HCT116 (cell line): ENCODE results near the gene SRGAP1. TPM values are rescaled to one million over a fixed set of nuclear protein-coding genes. Genes with fewer than 3 reads are reported as not detected.

Experiments
- ATAC-seq: fragments of 200-7000 bp; cut with Tn5 transposase; 2 replicates; pipeline ENCODE4 v1.9.1; 2020; ENCODE audit warnings: mild to moderate bottlenecking, moderate library complexity
- BruUV-seq: library from RNA; stranded (reverse); fragments of 400-500 nt; replicated peaks from 2 replicates; lab custom pipeline; 2021; lab: Mats Ljungman, UMichigan
- CTCF ChIA-PET: fragments of 300-600 bp; sonication (Branson Sonifier 250); formaldehyde crosslinking; loops from one replicate; lab custom pipeline; 2021; ENCODE audit warnings: antibody characterized with exemption; lab: Charles Lee
- POLR2A ChIA-PET: fragments of 300-600, 350-600 bp; sonication (Branson Sonifier 250); formaldehyde crosslinking; loops from one replicate; lab custom pipeline; 2021; ENCODE audit warnings: antibody characterized with exemption; lab: Charles Lee
- RAD21 ChIA-PET, 2 experiments: fragments of 300-600 bp; sonication (Branson Sonifier 250); formaldehyde crosslinking; loops; one replicate each; lab custom pipeline; 2023; ENCODE audit warnings: low total read pairs in 2 of 2; ENCODE audit not compliant: uncharacterized antibody in 2 of 2, unreplicated experiment in 2 of 2, low non-redundant PET in 1 of 2; lab: Charles Lee
- DNase-seq: peaks from one replicate; pipeline ENCODE4 v3.0.0-alpha.2; 2010; ENCODE audit warnings: low read depth, low spot score
- H2AFZ ChIP-seq: fragments of 200-600 bp; shearing (Covaris generic), sonication (generic); 2 replicates; pipeline ENCODE4 v1.6.1; 2017; ENCODE audit warnings: low read depth, mixed run types, mixed read lengths, antibody characterized with exemption, low read length; ENCODE audit not compliant: poor library complexity, severe bottlenecking
- H3K27ac ChIP-seq: 2 replicates; pipeline ENCODE4 v1.5.1; 2012; ENCODE audit warnings: low read depth, low read length
- H3K27me3 ChIP-seq: fragments of 200-600 bp; sonication (generic); 2 replicates; pipeline ENCODE4 v1.6.1; 2016; ENCODE audit warnings: mixed run types, low read length, mixed read lengths; ENCODE audit not compliant: insufficient read depth
- H3K36me3 ChIP-seq, 2 experiments: fragments of 200-500 bp in 1 of 2; fragments of 200-600 bp in 1 of 2; sonication (Bioruptor generic) in 1 of 2; sonication (generic) in 1 of 2; 2 replicates each; pipeline versions ENCODE4 v1.5.1 to v1.6.1; 2014 to 2016; ENCODE audit warnings: low read length in 2 of 2, inconsistent platforms in 1 of 2, mixed read lengths in 1 of 2, mixed run types in 1 of 2; ENCODE audit not compliant: insufficient read depth in 2 of 2, control insufficient read depth in 1 of 2
- H3K4me1 ChIP-seq, 2 experiments: fragments of 200-600 bp in 1 of 2; sonication (generic) in 1 of 2; 2 replicates each; pipeline versions ENCODE4 v1.5.1 to v1.6.1; 2012 to 2017; ENCODE audit warnings: low read length in 2 of 2, inconsistent platforms in 1 of 2, mild to moderate bottlenecking in 1 of 2, mixed read lengths in 1 of 2, mixed run types in 1 of 2, moderate library complexity in 1 of 2; ENCODE audit not compliant: insufficient read depth in 2 of 2, control insufficient read depth in 1 of 2
- H3K4me2 ChIP-seq: fragments of 200-600 bp; sonication (generic); 2 replicates; pipeline ENCODE4 v1.6.1; 2017; ENCODE audit warnings: mixed run types, low read length, mixed read lengths
- H3K4me3 ChIP-seq, 2 experiments: fragments of 200-600 bp in 1 of 2; sonication (generic) in 1 of 2; replicated peaks in 1 of 2; 2 replicates each; pipeline ENCODE4 v1.5.1; 2011 to 2016; ENCODE audit warnings: low read length in 2 of 2, control low read depth in 1 of 2, low read depth in 1 of 2, mild to moderate bottlenecking in 1 of 2, mixed read lengths in 1 of 2, mixed run types in 1 of 2
- H3K79me2 ChIP-seq: fragments of 200-600 bp; sonication (generic); 2 replicates; pipeline ENCODE4 v1.6.1; 2017; ENCODE audit warnings: mild to moderate bottlenecking, mixed run types, low read length, moderate library complexity, mixed read lengths; ENCODE audit not compliant: insufficient read depth
- H3K9ac ChIP-seq: fragments of 200-600 bp; sonication (generic); 2 replicates; pipeline ENCODE4 v1.6.1; 2016; ENCODE audit warnings: low read length, mixed read lengths
- H3K9me2 ChIP-seq: fragments of 200-600 bp; sonication (generic), shearing (Covaris generic); 2 replicates; pipeline ENCODE4 v1.6.1; 2017; ENCODE audit warnings: mixed run types, mild to moderate bottlenecking, moderate library complexity; ENCODE audit not compliant: insufficient read depth
- H3K9me3 ChIP-seq, 2 experiments: fragments of 200-500 bp in 1 of 2; fragments of 200-600 bp in 1 of 2; sonication (Bioruptor generic) in 1 of 2; sonication (generic) in 1 of 2; 2 replicates each; pipeline ENCODE4 v1.6.1; 2014 to 2017; ENCODE audit warnings: low read length in 2 of 2, mixed read lengths in 2 of 2, inconsistent platforms in 1 of 2, low read depth in 1 of 2, mild to moderate bottlenecking in 1 of 2, mixed run types in 1 of 2, moderate library complexity in 1 of 2; ENCODE audit not compliant: control insufficient read depth in 1 of 2, insufficient read depth in 1 of 2
- H4K20me1 ChIP-seq: fragments of 200-600 bp; sonication (generic), shearing (Covaris generic); 2 replicates; pipeline ENCODE4 v1.6.1; 2017; ENCODE audit warnings: mixed run types, mild to moderate bottlenecking, moderate library complexity; ENCODE audit not compliant: insufficient read depth
- CBX3 ChIP-seq: IDR thresholded peaks from 2 replicates; pipeline ENCODE4 v1.6.1; 2012; ENCODE audit warnings: low read depth
- EGR1 ChIP-seq: IDR thresholded peaks from 2 replicates; pipeline ENCODE4 v1.6.1; 2012; ENCODE audit warnings: low read depth
- ELF1 ChIP-seq: IDR thresholded peaks from 2 replicates; pipeline ENCODE4 v1.6.1; 2012; ENCODE audit warnings: low read depth, borderline replicate concordance
- EZH2 ChIP-seq: fragments of 200-600 bp; sonication (generic); IDR thresholded peaks from 2 replicates; pipeline ENCODE4 v1.6.1; 2017; ENCODE audit warnings: antibody characterized with exemption, mixed run types
- EZH2phosphoT487 ChIP-seq: fragments of 200-600 bp; IDR thresholded peaks from 2 replicates; pipeline ENCODE4 v1.6.1; 2018; ENCODE audit warnings: antibody characterized with exemption, borderline replicate concordance
- FOSL1 ChIP-seq: IDR thresholded peaks from 2 replicates; pipeline ENCODE4 v1.6.1; 2012; ENCODE audit warnings: low read depth
- JUND ChIP-seq: IDR thresholded peaks from 2 replicates; pipeline ENCODE4 v1.6.1; 2012
- POLR2A ChIP-seq: IDR thresholded peaks from 2 replicates; pipeline ENCODE4 v1.7.0; 2011; ENCODE audit warnings: borderline replicate concordance; ENCODE audit not compliant: insufficient read depth, insufficient read length; ENCODE audit errors: extremely low read depth
- RAD21 ChIP-seq: IDR thresholded peaks from 2 replicates; pipeline ENCODE4 v1.6.1; 2012; ENCODE audit warnings: low read depth, mild to moderate bottlenecking
- SIN3A ChIP-seq: IDR thresholded peaks from 2 replicates; pipeline ENCODE4 v1.6.1; 2012; ENCODE audit warnings: low read depth
- SP1 ChIP-seq: IDR thresholded peaks from 2 replicates; pipeline ENCODE4 v1.6.1; 2012; ENCODE audit warnings: low read depth
- SRF ChIP-seq: IDR thresholded peaks from 2 replicates; pipeline ENCODE4 v1.6.1; 2012; ENCODE audit warnings: low read depth
- TCF7L2 ChIP-seq: IDR thresholded peaks from 2 replicates; pipeline ENCODE4 v1.7.0; 2011; ENCODE audit warnings: borderline replicate concordance, inconsistent platforms; ENCODE audit not compliant: insufficient read depth, insufficient read length; ENCODE audit errors: extremely low read depth
- YY1 ChIP-seq: IDR thresholded peaks from 2 replicates; pipeline ENCODE4 v1.6.1; 2011; ENCODE audit warnings: low read length, low read depth, moderate library complexity, mild to moderate bottlenecking; ENCODE audit not compliant: insufficient replicate concordance; ENCODE audit errors: extremely low read depth
- ZNF274 ChIP-seq: fragments of 200-500 bp; sonication (Bioruptor generic); IDR thresholded peaks from 2 replicates; pipeline ENCODE4 v1.6.1; 2014; ENCODE audit warnings: mild to moderate bottlenecking, low read depth, low read length, inconsistent platforms
- intact Hi-C: fragments of 100-400 bp; cut with micrococcal nuclease; formaldehyde crosslinking; loops from 2 replicates; pipeline ENCODE4 v1.10.0; 2022
- total RNA-seq: library from RNA; stranded (reverse); gene quantifications from one replicate; pipeline ENCODE4 v1.2.1, GENCODE V29; 2021; ENCODE audit not compliant: unreplicated experiment
- TF ChIP-seq, protein P1 (sequence below): IDR thresholded peaks from 2 replicates; pipeline ENCODE4 v1.6.1; 2011; ENCODE audit warnings: mild to moderate bottlenecking, low read length, moderate library complexity; ENCODE audit not compliant: insufficient replicate concordance; ENCODE audit errors: extremely low read depth
- TF ChIP-seq, protein P2 (sequence below): IDR thresholded peaks from 2 replicates; pipeline ENCODE4 v1.6.1; 2012
- TF ChIP-seq, protein P3 (sequence below), 3 experiments: fragments of 200-600 bp in 1 of 3; sonication (generic) in 1 of 3; IDR thresholded peaks in 2 of 3; conservative IDR thresholded peaks in 1 of 3; 2 replicates each; pipeline ENCODE4 v1.5.1; 2012 to 2017; ENCODE audit warnings: low read depth in 2 of 3, low read length in 2 of 3, antibody characterized with exemption in 1 of 3, borderline replicate concordance in 1 of 3, control low read depth in 1 of 3, mild to moderate bottlenecking in 1 of 3, mixed read lengths in 1 of 3, mixed run types in 1 of 3, moderate library complexity in 1 of 3; ENCODE audit not compliant: insufficient read depth in 1 of 3

Gene SRGAP1
- total RNA-seq, 1 experiment from 2014 or later: 16.6 TPM

DNA sequence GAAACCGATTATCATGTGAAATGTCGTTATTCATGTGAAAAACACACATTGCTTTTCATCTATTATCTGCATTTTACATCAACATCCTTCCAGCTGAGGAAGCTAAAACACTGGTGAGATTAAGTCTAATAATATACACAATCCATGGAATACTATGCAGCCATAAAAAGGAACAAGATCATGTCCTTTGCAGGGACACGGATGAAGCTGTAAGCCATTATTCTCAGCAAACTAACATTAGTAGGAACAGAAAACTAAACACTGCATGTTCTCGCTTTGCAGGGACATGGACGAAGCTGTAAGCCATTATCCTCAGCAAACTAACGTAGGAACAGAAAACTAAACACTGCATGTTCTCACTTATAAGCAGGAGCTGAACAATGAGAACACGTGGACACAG lies 359.3 kb downstream of the SRGAP1 start:
- no peak overlapping the region for H3K27ac ChIP-seq
- intact Hi-C loops: no loop called here
- no peaks in the 10 kb centered on the region for H3K79me2 ChIP-seq
- ATAC-seq (no peak), DNase-seq (no peak)
- H3K4me2 ChIP-seq: no peak overlapping the region
- H4K20me1 ChIP-seq: no peaks in the 10 kb centered on the region
- H3K9me3 ChIP-seq: no peaks in the 10 kb centered on the region
- H3K27me3 ChIP-seq: no peaks in the 10 kb centered on the region
- CTCF ChIA-PET: no interaction called here
- no peaks in the 10 kb centered on the region for H3K4me1 ChIP-seq
- H3K9ac ChIP-seq: no peak overlapping the region
- no TSS peak for BruUV-seq
- H3K4me3 ChIP-seq: no peak overlapping the region
- H3K9me2 ChIP-seq: no peaks in the 10 kb centered on the region
- TF ChIP-seq YY1 (no peak), SP1 (no peak), JUND (no peak), SIN3A (no peak), CBX3 (no peak), ELF1 (no peak), EGR1 (no peak), EZH2 (no peak), FOSL1 (no peak), SRF (no peak), RAD21 (no peak), POLR2A (no peak), EZH2phosphoT487 (no peak), TCF7L2 (no peak), ZNF274 (no peak)
- TF ChIP-seq, protein P1, sequence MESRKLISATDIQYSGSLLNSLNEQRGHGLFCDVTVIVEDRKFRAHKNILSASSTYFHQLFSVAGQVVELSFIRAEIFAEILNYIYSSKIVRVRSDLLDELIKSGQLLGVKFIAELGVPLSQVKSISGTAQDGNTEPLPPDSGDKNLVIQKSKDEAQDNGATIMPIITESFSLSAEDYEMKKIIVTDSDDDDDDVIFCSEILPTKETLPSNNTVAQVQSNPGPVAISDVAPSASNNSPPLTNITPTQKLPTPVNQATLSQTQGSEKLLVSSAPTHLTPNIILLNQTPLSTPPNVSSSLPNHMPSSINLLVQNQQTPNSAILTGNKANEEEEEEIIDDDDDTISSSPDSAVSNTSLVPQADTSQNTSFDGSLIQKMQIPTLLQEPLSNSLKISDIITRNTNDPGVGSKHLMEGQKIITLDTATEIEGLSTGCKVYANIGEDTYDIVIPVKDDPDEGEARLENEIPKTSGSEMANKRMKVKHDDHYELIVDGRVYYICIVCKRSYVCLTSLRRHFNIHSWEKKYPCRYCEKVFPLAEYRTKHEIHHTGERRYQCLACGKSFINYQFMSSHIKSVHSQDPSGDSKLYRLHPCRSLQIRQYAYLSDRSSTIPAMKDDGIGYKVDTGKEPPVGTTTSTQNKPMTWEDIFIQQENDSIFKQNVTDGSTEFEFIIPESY: no peak
- TF ChIP-seq, protein P2, sequence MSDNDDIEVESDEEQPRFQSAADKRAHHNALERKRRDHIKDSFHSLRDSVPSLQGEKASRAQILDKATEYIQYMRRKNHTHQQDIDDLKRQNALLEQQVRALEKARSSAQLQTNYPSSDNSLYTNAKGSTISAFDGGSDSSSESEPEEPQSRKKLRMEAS: no peak
- TF ChIP-seq, protein P3, sequence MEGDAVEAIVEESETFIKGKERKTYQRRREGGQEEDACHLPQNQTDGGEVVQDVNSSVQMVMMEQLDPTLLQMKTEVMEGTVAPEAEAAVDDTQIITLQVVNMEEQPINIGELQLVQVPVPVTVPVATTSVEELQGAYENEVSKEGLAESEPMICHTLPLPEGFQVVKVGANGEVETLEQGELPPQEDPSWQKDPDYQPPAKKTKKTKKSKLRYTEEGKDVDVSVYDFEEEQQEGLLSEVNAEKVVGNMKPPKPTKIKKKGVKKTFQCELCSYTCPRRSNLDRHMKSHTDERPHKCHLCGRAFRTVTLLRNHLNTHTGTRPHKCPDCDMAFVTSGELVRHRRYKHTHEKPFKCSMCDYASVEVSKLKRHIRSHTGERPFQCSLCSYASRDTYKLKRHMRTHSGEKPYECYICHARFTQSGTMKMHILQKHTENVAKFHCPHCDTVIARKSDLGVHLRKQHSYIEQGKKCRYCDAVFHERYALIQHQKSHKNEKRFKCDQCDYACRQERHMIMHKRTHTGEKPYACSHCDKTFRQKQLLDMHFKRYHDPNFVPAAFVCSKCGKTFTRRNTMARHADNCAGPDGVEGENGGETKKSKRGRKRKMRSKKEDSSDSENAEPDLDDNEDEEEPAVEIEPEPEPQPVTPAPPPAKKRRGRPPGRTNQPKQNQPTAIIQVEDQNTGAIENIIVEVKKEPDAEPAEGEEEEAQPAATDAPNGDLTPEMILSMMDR (IDR thresholded peaks at IDR 0.05 in 2 of 3, conservative IDR thresholded peaks at IDR 0.05 in 1 of 3; ENCODE audit: borderline replicate concordance in 1 of 3, insufficient read depth in 1 of 3, low read depth in 2 of 3, low read length in 2 of 3): no peak
- POLR2A ChIA-PET: no interaction called here
- peaks cover 0 to 7% of the 10 kb centered on the region in 2 experiments; a peak in 1 of 4 replicates for H3K36me3 ChIP-seq
- no peak overlapping the region for H2AFZ ChIP-seq
- RAD21 ChIA-PET: no interaction called here
